ENCODE results near the gene LRRC4C. TPM values are rescaled to one million over a fixed set of nuclear protein-coding genes. Genes with fewer than 3 reads are reported as not detected.

The LRRC4C gene
- total RNA-seq, 1 donor from 2014 or later = 0.41 TPM

DNA sequence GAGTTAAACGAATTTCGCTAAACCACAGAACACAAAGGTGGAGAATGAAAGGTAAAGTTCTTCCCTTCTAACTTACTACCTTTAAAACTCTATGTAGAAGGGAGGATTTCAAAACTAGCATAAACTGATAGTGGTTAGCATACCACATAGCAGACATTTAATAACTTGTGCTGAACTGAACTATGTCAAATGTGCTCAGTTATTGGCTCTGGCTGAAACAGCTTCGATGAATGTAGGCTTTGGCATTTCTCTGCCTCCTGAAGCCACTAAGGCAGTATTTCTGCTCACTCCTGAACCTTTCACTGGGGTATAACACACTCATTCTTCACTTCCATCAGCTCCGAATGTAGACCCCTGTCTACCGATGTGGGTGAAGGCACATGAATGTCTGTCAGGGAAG, 1188.1 kb downstream of the LRRC4C start:
- intact Hi-C loops (cut with micrococcal nuclease) = no loop called here
- H3K4me1 ChIP-seq = no peaks in the 10 kb centered on the region
- H3K27ac ChIP-seq (replicated peaks) = no peak overlapping the region
- H3K27me3 ChIP-seq (ENCODE audit: low read depth) = no peaks in the 10 kb centered on the region
- H3K36me3 ChIP-seq = no peaks in the 10 kb centered on the region
- TF ChIP-seq, protein P1, sequence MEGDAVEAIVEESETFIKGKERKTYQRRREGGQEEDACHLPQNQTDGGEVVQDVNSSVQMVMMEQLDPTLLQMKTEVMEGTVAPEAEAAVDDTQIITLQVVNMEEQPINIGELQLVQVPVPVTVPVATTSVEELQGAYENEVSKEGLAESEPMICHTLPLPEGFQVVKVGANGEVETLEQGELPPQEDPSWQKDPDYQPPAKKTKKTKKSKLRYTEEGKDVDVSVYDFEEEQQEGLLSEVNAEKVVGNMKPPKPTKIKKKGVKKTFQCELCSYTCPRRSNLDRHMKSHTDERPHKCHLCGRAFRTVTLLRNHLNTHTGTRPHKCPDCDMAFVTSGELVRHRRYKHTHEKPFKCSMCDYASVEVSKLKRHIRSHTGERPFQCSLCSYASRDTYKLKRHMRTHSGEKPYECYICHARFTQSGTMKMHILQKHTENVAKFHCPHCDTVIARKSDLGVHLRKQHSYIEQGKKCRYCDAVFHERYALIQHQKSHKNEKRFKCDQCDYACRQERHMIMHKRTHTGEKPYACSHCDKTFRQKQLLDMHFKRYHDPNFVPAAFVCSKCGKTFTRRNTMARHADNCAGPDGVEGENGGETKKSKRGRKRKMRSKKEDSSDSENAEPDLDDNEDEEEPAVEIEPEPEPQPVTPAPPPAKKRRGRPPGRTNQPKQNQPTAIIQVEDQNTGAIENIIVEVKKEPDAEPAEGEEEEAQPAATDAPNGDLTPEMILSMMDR (IDR thresholded peaks at IDR 0.05; ENCODE audit: borderline replicate concordance) = no peak
- H3K4me3 ChIP-seq = no peak overlapping the region
- DNase-seq = no peak
- H3K9me3 ChIP-seq (replicated peaks) = no peaks in the 10 kb centered on the region

DNA sequence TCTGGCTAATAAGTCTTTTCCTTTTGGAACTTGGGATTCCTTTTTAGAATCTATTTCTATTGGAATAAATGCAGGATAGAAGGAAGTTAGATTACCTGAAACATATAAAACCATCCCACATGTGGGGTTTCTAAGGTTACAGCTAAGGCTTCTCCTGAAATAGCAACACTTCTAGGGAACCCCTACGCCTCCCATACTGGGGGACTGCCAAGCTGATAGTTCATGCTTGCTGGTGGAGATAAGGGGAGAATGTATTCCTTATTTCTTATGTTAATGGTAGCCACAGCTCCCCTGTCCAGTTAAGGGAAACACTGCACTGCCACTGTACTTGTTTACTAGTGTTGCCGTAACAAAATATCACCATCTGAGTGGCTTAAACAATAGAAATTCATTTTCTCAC, 1189.6 kb downstream of the LRRC4C start:
- TF ChIP-seq, protein P1 (IDR thresholded peaks at IDR 0.05; ENCODE audit: borderline replicate concordance) = no peak
- Histone ChIP-seq H3K4me1 (no peaks in the 10 kb centered on the region), H3K9me3 (replicated peaks) (no peaks in the 10 kb centered on the region), H3K4me3 (no peak overlapping the region), H3K27ac (replicated peaks) (no peak overlapping the region), H3K27me3 (ENCODE audit: low read depth) (no peaks in the 10 kb centered on the region), H3K36me3 (no peaks in the 10 kb centered on the region)
- intact Hi-C loops (cut with micrococcal nuclease) = no loop called here
- no peak for DNase-seq

DNA sequence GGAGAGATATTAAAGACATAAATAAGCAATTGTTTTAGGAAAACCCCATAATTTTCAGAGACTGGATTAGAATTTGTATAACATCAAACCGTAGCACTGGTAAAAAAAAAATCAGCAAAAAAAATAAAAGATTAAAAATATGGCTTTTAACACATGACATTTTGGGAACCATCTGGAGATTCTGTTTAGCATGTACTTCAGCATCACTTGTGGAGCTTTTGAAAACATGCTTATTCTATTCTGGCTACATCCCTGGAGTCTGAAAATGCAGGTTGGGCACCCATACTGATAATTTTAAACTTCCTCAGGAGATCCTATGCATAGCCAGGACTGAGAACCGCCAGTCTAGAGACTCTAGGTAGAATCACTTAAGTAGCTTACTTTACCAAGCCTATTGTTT, 1190.9 kb downstream of the LRRC4C start:
- H3K4me1 ChIP-seq = no peaks in the 10 kb centered on the region
- TF ChIP-seq, protein P1 (IDR thresholded peaks at IDR 0.05; ENCODE audit: borderline replicate concordance) = no peak
- H3K36me3 ChIP-seq = no peaks in the 10 kb centered on the region
- intact Hi-C loops (cut with micrococcal nuclease) = no loop called here
- no peak overlapping the region for H3K27ac ChIP-seq (replicated peaks)
- DNase-seq = no peak
- H3K4me3 ChIP-seq = no peak overlapping the region
- no peaks in the 10 kb centered on the region for H3K9me3 ChIP-seq (replicated peaks)
- H3K27me3 ChIP-seq (ENCODE audit: low read depth) = no peaks in the 10 kb centered on the region

DNA sequence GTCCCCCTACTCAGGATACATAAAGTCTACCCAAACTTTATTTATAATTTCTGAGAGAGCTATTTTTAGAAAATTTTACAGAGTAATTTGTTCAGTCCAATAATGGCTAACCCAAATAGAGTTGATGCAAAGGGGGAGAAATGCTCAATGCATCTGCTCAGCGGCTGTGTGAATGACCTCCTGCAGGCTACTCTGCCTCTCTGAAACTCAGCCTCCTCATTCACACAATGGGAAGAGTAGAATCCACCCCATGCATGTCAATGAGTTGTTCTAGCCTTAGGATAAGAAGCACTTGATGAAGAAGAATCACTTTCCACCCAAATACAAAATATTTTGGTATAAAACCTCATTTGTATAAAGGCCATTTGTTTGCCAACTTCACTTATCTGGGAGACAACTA, 1204.0 kb downstream of the LRRC4C start:
- Histone ChIP-seq H3K27me3 (ENCODE audit: low read depth) (no peaks in the 10 kb centered on the region), H3K27ac (replicated peaks) (no peak overlapping the region), H3K9me3 (replicated peaks) (no peaks in the 10 kb centered on the region), H3K4me3 (no peak overlapping the region), H3K4me1 (no peaks in the 10 kb centered on the region), H3K36me3 (no peaks in the 10 kb centered on the region)
- no peak for DNase-seq
- TF ChIP-seq, protein P1 (IDR thresholded peaks at IDR 0.05; ENCODE audit: borderline replicate concordance) = no peak
- intact Hi-C loops (cut with micrococcal nuclease) = no loop called here

DNA sequence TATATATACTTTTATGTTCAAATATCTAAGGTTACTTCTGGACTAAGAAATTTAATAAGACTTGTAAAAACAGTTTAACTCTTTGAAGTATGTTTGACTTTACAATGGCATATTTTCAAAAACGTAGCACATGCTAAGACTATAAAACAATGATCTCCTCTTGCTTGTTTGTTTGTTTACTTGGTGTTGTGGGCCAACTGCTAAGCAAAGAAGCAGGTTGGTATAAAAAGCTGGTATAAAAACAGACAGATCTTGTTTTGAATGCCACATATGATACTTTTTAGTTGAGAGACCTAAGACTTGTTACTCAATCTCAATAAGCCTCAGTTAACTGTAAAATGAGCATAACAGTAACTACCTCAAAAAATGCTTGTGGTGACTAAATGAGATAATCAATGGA, 1206.3 kb downstream of the LRRC4C start:
- H3K9me3 ChIP-seq (replicated peaks) = no peaks in the 10 kb centered on the region
- H3K27me3 ChIP-seq (ENCODE audit: low read depth) = no peaks in the 10 kb centered on the region
- DNase-seq = no peak
- no peak overlapping the region for H3K27ac ChIP-seq (replicated peaks)
- intact Hi-C loops (cut with micrococcal nuclease) = no loop called here
- no peaks in the 10 kb centered on the region for H3K4me1 ChIP-seq
- H3K4me3 ChIP-seq = no peak overlapping the region
- H3K36me3 ChIP-seq = no peaks in the 10 kb centered on the region
- TF ChIP-seq, protein P1 (IDR thresholded peaks at IDR 0.05; ENCODE audit: borderline replicate concordance) = no peak

DNA sequence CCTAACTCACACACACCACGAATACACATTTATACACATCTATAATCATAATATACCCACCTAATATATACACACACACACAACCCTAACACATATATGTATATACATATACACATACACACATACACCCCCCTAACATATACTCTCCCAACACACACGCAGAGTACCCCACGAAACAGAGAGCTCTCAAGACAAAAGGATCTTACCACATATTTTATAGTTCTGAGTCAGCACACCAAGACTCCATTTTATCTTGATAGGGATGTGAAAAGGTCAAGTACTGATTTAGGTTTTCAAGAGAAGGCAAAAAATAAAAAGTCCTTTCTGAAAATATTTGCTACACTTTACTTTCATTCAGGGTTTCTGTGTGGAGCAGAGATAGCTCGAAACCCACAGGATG, 1207.2 kb downstream of the LRRC4C start:
- Histone ChIP-seq H3K4me1 (no peaks in the 10 kb centered on the region), H3K27me3 (ENCODE audit: low read depth) (no peaks in the 10 kb centered on the region)
- intact Hi-C loops (cut with micrococcal nuclease) = no loop called here

More for the DNA sequence above, 1207.2 kb downstream of the LRRC4C start:
- TF ChIP-seq, protein P1 (IDR thresholded peaks at IDR 0.05; ENCODE audit: borderline replicate concordance) = no peak
- DNase-seq = no peak
- no peak overlapping the region for H3K27ac ChIP-seq (replicated peaks)
- H3K36me3 ChIP-seq = no peaks in the 10 kb centered on the region
- no peak overlapping the region for H3K4me3 ChIP-seq
- H3K9me3 ChIP-seq (replicated peaks) = no peaks in the 10 kb centered on the region

Data from left ventricle myocardium inferior (tissue), 1 donor.